ENCODE measurements around the gene CHST13. TPM values are rescaled to one million over a fixed set of nuclear protein-coding genes. Genes with fewer than 3 reads are reported as not detected.

The CHST13 gene
- total and polyA plus RNA-seq, 2 of the 4 experiments (the other 2 are of a cell fraction): not detected

GRCh38 chr3:126570103-126570541 is 46.2 kb downstream of the CHST13 start:
- in situ Hi-C loops (cut with MboI; ENCODE audit: low sequenced_read_pairs): no loop called here
- Histone ChIP-seq H3K4me1 (ENCODE audit: control insufficient read depth, insufficient read depth, low read length) (no peaks in the 10 kb centered on the region), H3K36me3 (ENCODE audit: control insufficient read depth, insufficient read depth, low read length) (no peaks in the 10 kb centered on the region), H3K56ac (ENCODE audit: extremely low read depth, insufficient read depth, low read length) (no peak overlapping the region), H3K4me3 (ENCODE audit: insufficient read depth, low read depth, low read length) (no peak overlapping the region), H4K5ac (ENCODE audit: low read depth, low read length) (no peak overlapping the region), H3K14ac (replicated peaks; ENCODE audit: low read depth, low read length) (no peak overlapping the region), H3K27ac (ENCODE audit: insufficient read depth, low read length) (no peak overlapping the region), H2AK9ac (replicated peaks; ENCODE audit: low read depth, low read length, poor library complexity) (no peak overlapping the region), H4K8ac (ENCODE audit: low read depth in 2 of 2, low read length in 2 of 2) (no peak overlapping the region), H3K4me2 (ENCODE audit: low read depth, low read length) (no peak overlapping the region), H3K79me1 (ENCODE audit: low read depth in 1 of 2, low read length in 2 of 2) (no peaks in the 10 kb centered on the region), H4K91ac (ENCODE audit: insufficient read depth, low read depth, low read length) (no peak overlapping the region), H3K9ac (ENCODE audit: low read depth, low read length) (no peak overlapping the region), H3K23ac (ENCODE audit: low read depth, low read length) (no peak overlapping the region), H2BK15ac (ENCODE audit: low read depth, low read length) (no peak overlapping the region), H3K18ac (ENCODE audit: low read depth, low read length) (no peak overlapping the region), H2BK5ac (ENCODE audit: low read depth, low read length, poor library complexity, severe bottlenecking) (no peak overlapping the region), H4K20me1 (ENCODE audit: insufficient read depth, low read length) (no peaks in the 10 kb centered on the region), H2BK20ac (ENCODE audit: low read depth, low read length) (no peak overlapping the region), H3K9me1 (ENCODE audit: insufficient read depth, low read length) (no peaks in the 10 kb centered on the region), H2AFZ (replicated peaks; ENCODE audit: low read length, poor library complexity) (no peak overlapping the region), H3K9me3 (ENCODE audit: control insufficient read depth, insufficient read depth, low read length) (no peaks in the 10 kb centered on the region), H2BK120ac (ENCODE audit: low read depth, low read length) (no peak overlapping the region), H3K4ac (ENCODE audit: low read depth, low read length) (no peak overlapping the region), H2AK5ac (ENCODE audit: low read depth, low read length) (no peak overlapping the region), H3K27me3 (ENCODE audit: control insufficient read depth, insufficient read depth, low read length) (peaks cover 36% of the 10 kb centered on the region)
- ChIA-PET CTCF (no interaction called here), POLR2A (ENCODE audit: unreplicated experiment) (no interaction called here)
- dilution Hi-C loops (cut with HindIII; ENCODE audit: low sequenced_read_pairs, unreplicated experiment): no loop called here
- no peak for TF ChIP-seq SMC3 (IDR thresholded peaks at IDR 0.05; ENCODE audit: low read depth, low read length)
- no peak for TF ChIP-seq CTCF (conservative IDR thresholded peaks at IDR 0.05; ENCODE audit: low read depth, low read length)
- intact Hi-C loops (cut with micrococcal nuclease): no loop called here
- 57% methylated on average over 2 of the region's 6 CpGs; no CpG with 5 or more reads in 1 of the 2 experiments for WGBS, 2 experiments (ENCODE audit: extremely low coverage in 2 of 2, insufficient read length in 1 of 2)
- no TSS peak for BruUV-seq (replicated peaks)
- no peak for DNase-seq
- 0 out of 2 replicates have a peak, but pooled peaks have one; percentile 21 for ATAC-seq (ENCODE audit: low read depth)
